HG03175 (cell line): ENCODE results near the gene CITED1.
"Not testable (repeated sequence)": the region's sequence is repeated elsewhere in the genome, so short reads cannot be mapped to it uniquely, and the experiment has no call there.

Experiments
- ATAC-seq: cut with Tn5 transposase; IDR thresholded peaks from one replicate; pipeline ENCODE4 v1.9.1; 2021; ENCODE audit warnings: mild to moderate bottlenecking, moderate library complexity; ENCODE audit not compliant: unreplicated experiment

CITED1 gene, protein sequence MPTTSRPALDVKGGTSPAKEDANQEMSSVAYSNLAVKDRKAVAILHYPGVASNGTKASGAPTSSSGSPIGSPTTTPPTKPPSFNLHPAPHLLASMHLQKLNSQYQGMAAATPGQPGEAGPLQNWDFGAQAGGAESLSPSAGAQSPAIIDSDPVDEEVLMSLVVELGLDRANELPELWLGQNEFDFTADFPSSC

DNA sequence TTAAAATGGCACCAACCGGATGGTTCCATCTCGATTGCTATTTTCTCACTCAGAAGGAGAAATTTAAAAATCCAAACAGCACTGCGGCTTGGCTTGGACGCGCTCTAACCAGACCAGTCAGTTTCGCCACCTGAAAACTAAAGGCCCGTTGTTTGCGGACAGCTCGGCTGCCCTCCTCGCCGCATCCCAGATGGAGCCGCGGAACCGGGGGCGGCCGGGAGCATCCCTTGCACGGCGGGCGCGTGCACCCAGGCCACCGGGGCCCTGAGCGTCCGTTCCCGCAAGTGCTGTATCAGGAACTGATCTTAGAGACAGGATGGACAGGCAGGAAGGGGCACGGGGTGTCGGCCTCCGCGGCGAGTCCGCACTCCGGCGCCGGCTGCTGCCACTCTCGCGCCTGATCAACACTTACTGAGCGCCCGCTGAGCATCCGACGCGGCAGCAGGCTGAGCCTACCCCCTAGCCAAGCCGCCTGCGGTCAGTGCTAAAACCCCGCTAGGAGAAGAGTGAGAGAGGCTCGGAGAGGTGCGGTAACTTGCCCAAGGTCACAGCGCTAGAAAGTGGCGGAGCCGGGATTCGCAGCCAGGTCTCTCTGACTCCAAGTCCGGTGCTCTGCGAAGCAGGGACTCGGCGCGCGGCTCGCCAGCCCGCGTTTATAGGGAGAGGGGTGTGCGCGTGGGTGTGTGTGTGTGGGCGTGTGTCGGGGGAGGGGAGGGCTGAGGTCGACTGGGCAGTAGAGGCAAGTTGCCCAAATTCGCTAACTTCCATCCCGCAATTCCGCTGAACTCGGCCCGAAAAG, at the start of gene CITED1:
Gene CITED1, minus strand, starts transcription at position 629 of the 799 bp plus-strand sequence. CDS start 3,045 bp downstream, outside the sequence.
- ATAC-seq: no peak

DNA sequence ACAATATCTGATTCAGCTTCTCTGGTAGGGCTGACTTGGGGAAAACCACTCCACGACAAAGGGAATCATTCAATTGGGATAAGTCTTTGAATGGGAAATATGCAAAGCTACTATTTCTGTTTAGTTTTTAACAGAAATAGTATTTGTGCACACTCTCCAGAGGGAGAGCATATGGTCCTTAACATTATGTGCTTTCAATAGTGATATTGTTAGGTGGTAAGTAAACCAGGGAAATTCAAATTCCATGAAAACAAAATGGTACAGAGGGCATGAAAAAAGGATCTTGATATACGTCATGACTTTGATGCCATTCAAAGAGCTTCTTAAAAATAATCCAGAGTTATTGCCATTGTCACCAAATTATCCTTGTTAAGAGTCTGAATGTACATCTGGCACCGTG, 47.1 kb upstream of the CITED1 start:
- ATAC-seq: no peak

DNA sequence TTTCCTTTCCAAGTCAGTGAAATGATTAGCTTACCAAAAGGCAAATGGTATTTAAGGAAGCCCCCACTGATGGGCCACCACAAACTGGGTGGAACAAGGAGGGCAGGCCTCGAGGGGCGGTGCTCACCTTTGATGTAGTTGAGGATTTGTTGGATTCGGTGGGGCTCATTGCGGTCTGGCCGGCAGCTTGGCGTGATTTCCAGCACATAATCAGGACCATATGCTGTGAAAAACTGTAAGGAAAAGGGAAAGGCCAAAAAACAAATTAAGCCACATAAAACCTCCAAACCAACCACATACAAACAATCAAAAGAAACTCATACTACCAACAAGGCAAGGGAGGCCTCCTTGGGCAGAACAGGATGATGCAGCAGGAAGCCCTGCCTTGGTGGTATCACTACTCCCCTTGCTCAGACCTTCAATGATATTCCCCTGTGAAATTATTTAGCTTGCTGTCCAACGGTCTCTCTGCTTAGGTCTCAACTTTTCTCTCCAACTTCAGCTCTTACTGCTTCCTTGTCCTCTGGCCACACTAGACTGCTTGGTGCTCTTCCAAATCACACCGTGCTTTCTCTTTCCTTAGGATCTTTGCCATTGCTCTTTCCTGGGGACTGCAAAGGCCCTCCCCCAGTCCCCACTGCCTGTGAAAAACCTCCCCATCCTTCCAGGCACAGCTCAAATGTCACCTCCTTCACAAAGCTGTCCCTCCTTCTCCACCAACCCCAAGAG, 46.1 kb upstream of the CITED1 start:
- no peak for ATAC-seq

DNA sequence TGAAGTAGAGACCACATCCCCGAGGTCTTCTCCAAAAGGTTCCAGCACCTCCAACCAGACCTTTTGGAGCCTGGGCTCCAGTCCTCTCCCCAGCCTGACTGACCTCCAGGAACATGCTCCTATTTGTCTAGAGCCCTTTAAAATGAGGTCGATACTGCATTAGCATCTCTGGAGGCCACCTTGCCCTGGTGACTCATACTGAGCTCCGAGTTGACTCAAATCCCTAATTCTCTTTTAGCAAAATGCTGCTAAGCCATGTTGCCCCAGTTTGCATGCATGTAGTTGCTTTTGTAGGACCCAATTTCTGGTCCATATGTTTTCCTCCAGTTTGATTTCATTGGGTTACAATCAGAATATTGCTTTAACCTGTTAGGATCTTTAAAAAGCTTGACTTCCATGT, 43.5 kb upstream of the CITED1 start:
- ATAC-seq: no peak

DNA sequence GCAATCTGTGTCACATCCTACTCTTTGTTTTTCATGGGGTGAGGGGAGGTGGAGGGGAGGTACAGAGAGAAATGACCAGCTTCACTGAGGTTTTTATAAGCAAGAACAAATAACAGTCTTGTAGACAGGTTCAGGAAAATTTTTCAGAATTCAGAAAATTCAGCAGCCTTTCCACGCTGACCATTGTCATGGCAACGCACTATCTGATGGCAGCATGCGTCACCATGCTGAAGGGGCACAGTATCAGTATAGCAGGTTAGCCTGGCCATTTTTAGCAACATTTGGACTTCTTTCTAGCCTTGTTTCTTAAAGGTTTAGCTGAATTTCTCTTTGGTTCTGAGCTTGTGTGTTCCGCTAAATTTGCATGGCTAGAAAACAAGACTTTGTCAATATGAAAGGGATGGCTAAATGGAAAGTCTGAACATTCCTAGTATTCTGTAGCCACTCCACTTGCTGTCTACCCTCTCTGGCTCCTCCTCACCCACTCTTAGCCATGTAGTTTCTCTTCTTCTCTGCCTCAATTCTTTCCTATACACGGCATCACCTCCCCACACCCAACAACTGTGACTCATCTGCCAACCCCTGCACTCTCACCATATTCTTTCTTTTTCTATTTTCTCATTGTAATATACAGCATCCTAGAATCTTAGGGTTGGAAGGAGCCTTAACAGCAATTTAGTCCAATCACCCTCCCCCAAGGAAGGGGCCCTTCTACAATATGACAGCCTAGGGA, 42.7 kb upstream of the CITED1 start:
- no peak for ATAC-seq

DNA sequence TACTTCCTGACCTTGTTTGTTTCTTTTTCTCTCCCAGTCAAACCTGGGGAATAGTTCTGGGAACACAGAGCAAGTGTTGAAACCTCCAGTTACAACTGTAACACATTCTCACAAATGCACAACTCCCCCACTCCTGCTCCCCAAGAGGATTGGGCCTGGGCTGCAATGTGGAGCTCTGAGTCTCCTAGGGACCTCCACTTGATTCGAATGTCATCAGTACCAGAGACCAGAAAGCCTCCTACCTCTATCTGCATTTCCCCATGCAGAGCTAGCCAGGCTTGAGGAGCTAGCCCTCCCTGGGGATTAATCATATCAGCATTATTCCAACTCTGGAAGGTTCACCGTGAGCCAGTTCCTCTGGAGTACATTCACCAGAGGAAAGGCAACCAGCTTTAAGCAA, 41.7 kb upstream of the CITED1 start:
- no peak for ATAC-seq

DNA sequence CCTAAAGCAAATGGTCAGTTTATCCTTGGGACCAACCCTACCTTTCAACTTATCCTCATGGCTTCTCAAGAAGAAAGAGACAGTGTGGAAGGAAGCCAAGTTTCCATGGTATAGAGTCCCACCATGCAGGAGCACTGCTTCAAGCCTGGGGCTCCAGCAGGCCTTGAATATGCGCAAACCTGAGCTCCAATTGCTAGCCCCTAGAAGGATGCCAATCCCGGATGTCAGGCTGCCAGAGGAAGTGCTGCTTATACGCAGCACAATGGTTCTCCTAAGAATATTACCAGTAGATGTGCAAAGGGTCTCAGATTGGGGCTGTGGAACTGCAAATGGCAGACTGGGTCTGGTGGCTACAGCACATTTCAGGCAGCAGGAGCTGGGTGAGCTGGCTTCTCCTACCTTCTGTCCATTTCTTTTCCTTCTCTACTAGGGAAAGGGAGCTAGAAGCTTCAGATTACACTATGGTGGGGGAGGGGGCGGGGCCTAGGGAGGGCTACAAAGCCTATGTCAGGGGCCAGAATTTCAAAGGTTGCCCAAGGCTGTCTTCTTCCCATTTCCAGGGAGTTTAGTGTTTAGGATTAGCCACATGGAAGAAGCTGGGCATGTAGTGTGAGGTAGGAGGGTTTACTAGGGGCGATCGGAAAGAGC, 40.7 kb upstream of the CITED1 start:
- ATAC-seq: no peak

DNA sequence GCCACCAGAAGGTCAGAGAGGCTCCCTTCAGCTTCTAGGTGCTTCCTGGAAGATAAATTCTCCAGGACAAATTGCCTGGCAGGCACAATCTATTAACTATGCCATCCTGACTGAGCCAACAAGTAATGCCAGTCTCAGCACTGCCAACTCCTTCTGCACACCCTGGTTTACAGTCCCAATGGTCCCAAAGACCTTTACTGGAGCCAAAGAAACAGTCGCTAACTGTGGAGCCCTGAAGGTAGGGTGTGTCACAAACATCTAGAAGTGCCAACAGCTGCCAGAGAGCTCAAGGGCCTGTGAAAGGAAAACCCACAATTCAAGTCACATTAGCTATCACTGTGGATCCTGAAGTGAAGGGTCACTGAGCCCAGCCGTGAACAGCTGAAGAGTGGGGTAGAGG, 34.9 kb upstream of the CITED1 start:
- ATAC-seq: no peak

DNA sequence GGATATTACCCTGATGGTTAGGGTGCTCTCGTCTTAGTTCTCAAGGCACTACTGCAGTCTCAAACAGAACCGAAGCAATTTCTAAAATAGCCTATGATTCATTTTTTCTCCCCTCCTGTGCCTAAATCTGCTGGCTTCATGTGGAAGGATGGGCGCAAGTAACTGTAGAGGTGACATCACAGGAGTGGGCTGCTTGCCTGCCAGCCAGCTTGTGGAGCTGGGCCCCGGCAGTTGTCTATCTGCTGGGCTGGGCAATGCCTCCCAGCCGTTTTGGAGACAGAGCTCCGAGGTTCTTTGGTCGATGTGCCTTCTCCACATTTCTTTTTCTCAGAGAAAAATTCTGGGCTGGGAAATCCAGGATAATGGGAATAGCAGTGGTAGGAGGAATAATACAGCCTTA, 34.3 kb upstream of the CITED1 start:
- no peak for ATAC-seq

DNA sequence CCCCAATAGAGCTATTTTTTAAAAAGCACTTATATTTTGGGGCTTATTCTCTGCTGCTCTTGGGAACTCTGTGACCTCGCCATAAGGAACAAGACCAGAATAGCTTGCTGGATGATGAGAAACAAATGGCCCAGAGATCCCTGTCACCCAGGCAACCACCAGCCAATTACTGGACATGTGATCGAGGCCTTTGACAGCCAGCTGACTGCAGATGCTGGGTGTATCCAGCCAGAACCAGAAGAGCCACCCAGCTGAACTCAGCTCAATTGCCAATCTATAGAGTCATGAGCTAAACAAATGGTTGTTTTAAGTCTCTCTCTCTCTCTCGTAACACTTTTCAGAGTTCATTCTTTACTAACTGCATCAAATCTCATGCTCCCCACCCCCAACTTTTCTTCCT, 24.4 kb upstream of the CITED1 start:
- no peak for ATAC-seq

DNA sequence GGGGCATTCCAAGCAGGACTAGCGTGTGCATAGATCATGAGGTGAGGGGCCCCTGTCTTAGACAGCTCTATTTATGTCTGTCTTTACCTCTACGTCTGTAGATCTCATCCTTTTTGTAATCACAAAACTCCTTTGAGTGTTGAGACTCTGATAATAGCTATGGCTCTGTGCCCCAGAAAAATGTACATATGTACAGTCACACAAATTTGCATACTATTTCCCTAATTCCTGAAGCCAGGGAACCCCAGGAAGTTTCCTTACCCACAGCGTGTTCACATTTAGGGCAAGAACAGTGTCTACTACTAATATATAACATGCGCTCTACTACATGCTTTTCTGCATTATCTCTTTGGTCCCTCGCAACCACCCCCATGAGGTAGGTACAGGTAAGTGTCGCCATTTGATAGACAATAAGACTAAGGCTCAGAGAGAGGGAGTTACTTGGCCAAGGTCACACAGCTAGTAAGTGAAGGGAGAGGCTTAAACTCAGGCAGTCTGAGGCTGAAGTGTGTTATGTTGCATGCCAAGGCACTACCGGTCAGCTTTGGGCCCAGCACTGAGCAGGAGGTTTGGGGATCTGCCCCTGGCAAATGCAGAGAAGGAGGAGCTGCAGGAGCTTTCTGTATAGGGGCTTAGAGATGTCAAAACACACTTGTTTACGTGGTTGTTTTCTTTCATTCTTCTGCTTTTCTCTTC, 21.0 kb upstream of the CITED1 start:
- no peak for ATAC-seq

DNA sequence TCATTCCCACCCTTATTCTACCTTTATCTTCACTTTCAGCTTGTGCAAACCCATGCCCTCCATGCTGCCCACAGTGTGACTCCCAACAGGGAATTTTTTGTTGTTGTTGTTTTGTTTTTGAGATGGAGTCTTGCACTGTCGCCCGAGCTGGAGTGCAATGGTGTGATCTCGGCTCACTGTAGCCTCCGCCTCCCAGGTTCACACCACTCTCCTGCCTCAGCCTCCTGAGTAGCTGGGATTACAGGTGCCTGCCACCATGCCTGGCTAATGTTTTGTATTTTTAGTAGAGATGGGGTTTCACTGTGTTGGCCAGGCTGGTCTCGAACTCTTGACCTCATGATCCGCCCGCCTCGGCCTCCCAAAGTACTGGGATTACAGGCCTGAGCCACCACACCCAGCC, 13.9 kb upstream of the CITED1 start:
- not testable (repeated sequence) for ATAC-seq

DNA sequence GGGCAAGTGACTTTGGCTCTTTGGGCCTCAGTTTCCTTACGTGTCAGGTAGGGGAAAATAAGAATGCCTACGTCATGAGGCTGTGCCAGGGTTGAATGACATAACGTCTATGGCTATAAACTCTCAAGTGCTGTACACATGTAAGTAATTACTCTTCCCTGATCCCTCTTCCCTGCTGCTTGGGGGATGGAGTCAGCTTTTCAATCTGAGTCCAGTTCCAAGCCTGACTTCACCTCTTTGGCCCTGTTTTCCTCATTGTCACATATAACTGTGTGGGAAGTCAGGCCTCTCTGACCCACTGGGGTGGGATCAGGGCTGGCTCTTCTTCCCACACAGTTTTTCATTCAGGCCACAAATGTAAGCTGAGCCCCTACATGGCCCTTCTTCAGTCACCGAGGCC, 11.4 kb upstream of the CITED1 start:
- ATAC-seq: no peak

DNA sequence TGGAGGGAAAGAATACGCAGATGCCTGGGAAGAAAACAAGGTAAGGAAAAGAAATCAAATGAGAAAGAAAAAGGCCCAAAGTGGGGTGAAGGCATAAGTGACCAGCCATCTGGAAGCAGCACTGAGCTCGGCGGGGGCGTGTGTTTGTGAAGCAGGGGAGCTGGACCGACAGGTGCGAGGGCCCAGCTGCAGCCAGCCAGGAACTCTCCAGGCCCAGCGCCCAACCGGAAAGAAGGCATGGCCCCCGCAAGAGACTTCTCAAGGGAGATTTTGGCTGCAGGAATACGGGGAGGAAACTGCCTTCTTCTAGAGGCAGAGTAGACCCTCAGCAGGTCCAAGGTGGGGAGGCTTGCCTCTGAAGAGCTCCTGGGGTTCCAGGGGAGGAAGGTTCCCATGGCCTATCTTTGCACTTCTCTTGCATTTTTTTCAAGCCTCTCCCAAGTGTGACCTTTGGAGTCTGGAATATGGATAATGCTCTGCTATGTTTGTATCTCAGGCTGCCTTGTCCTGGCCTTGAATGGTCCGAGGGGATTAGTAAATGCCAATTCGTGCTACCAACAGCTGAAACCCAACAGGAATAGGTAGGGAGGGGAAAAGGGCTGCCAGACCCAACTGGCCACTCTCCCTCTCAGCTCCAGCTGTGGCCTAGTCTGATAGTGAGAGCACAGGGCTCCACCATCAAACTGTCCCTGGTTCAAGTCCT, 10.8 kb upstream of the CITED1 start:
- no peak for ATAC-seq

DNA sequence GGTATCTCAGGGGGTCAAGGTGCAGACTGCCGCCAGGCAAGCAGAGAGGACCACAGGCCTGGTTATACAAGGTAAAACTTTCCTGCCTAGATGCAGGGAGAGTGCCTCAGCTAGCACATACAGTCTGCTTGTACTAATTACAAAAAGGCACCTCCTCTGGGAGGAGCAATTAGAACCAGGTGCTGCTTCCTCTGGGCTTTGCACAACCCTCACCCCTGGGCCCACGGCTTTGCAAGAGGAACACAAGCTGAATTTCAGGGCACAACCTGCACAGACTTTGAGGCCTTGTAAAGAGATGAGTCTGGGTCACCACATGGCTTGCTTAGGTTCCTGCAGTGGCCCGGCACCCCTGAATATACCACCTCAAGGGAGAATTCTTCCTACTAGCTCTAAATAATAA, 9.2 kb upstream of the CITED1 start:
- no peak for ATAC-seq

DNA sequence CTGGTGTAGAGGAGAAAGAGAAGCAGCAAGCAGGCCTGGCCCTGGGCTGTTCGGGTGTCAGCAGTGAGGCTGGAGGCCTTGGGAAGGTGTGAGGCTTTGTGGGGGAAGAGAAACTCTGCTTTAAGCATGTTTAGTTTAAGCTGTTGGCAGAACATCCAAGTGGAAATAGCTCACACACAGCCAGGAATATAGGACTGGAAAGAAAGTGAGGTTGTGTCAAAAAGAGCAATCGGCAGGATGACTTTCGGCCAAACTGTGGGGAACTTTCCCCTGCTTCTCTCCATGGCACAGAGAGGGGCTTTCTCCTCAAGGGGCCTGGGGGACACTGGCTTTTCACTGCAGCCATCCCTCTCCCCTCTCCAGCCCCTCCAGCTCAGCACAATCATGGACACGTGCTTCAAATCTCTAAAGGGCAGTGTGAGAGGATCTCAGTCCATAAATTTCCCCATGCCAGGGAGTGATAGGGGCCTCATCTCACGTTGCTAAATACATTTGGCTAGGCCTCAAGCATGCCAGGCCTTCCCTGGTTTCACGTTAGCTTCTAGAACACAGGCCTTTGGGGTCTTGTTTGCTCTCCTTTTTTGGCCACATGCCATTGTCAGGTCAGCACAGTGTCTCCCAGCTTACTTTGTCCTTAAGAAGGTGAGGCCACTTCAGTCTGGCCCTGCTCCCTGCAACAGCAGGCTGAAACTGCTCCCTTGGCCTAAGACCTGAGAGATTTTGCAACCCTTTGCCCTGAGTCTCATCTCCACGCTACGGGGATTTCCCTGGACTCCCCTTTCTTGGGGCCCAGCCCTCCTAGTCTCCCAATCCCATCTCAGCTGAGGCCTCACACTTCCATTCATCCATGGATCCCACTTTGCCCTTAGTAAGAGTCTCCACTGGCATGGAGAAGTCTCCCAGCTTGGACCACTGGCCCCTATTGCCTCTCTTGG, 8.3 kb upstream of the CITED1 start:
- no peak for ATAC-seq

DNA sequence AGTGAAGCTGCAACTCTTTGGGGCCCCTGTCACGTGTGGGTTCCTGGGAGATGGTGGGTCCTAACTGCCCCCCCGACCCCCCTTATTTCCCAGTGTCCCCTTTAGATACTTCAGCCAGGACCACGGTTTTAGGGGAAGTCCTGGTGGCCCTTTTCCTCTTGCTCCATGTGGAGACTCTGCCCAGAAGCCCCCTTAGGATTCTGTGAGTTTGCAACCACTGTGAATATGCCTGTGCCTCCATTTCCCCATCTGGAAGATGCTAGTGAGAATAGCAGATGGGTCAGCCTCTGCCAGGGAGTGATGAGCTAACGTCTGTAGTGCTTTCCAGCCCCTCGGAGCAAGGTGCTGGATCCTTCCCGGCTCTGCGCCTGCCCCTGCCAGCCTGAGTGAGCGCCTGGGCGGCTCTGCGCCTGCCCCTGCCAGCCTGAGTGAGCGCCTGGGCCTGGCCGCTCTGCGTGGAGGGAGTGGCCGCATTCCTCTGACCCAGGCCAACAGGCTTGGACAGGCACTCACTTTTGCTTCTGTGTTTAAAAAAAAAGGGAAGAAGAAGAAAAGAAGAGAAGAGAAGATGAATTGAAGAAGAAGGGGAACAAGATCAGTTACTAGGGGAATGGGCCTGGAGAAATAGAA, 6.7 kb upstream of the CITED1 start:
- ATAC-seq: no peak
